Measurements from ENCODE around the gene UBE4A.

Gene UBE4A

GRCh38 chr11:118373263-118373662, 13.9 kb downstream of the UBE4A start:
- no peak overlapping the region for H3K9ac ChIP-seq (ENCODE audit: low read depth, low read length)
- H3K27ac ChIP-seq (ENCODE audit: low read depth, low read length) = no peak overlapping the region
- H3K36me3 ChIP-seq (ENCODE audit: control insufficient read depth, insufficient read depth, low read length) = peaks cover 84% of the 10 kb centered on the region
- H3K4me3 ChIP-seq (ENCODE audit: low read depth, low read length) = no peak overlapping the region
- no peaks in the 10 kb centered on the region for H3K4me1 ChIP-seq (ENCODE audit: control insufficient read depth, insufficient read depth, low read length)
- H3K27me3 ChIP-seq (ENCODE audit: control insufficient read depth, insufficient read depth, low read length) = no peaks in the 10 kb centered on the region
- no peaks in the 10 kb centered on the region for H3K9me3 ChIP-seq (ENCODE audit: control insufficient read depth, insufficient read depth, low read length)

GRCh38 chr11:118373871-118374270, 14.5 kb downstream of the UBE4A start:
- Histone ChIP-seq H3K4me1 (ENCODE audit: control insufficient read depth, insufficient read depth, low read length) (no peaks in the 10 kb centered on the region), H3K27ac (ENCODE audit: low read depth, low read length) (no peak overlapping the region), H3K9me3 (ENCODE audit: control insufficient read depth, insufficient read depth, low read length) (no peaks in the 10 kb centered on the region), H3K9ac (ENCODE audit: low read depth, low read length) (no peak overlapping the region), H3K4me3 (ENCODE audit: low read depth, low read length) (no peak overlapping the region), H3K27me3 (ENCODE audit: control insufficient read depth, insufficient read depth, low read length) (no peaks in the 10 kb centered on the region), H3K36me3 (ENCODE audit: control insufficient read depth, insufficient read depth, low read length) (peaks cover 84% of the 10 kb centered on the region)

- Histone ChIP-seq H3K27ac (ENCODE audit: low read depth, low read length) (no peak overlapping the region), H3K36me3 (ENCODE audit: control insufficient read depth, insufficient read depth, low read length) (peaks cover 85% of the 10 kb centered on the region)
Observed at GRCh38 chr11:118374729-118375128, 15.3 kb downstream of the UBE4A start.

GRCh38 chr11:118375978-118376377, 16.6 kb downstream of the UBE4A start:
- H3K9ac ChIP-seq (ENCODE audit: low read depth, low read length) = no peak overlapping the region
- H3K9me3 ChIP-seq (ENCODE audit: control insufficient read depth, insufficient read depth, low read length) = no peaks in the 10 kb centered on the region
- H3K27me3 ChIP-seq (ENCODE audit: control insufficient read depth, insufficient read depth, low read length) = no peaks in the 10 kb centered on the region
- no peaks in the 10 kb centered on the region for H3K4me1 ChIP-seq (ENCODE audit: control insufficient read depth, insufficient read depth, low read length)
- H3K27ac ChIP-seq (ENCODE audit: low read depth, low read length) = no peak overlapping the region
- peaks cover 87% of the 10 kb centered on the region for H3K36me3 ChIP-seq (ENCODE audit: control insufficient read depth, insufficient read depth, low read length)
- H3K4me3 ChIP-seq (ENCODE audit: low read depth, low read length) = no peak overlapping the region

More at GRCh38 chr11:118374729-118375128, 15.3 kb downstream of the UBE4A start:
- H3K9me3 ChIP-seq (ENCODE audit: control insufficient read depth, insufficient read depth, low read length) = no peaks in the 10 kb centered on the region
- H3K27me3 ChIP-seq (ENCODE audit: control insufficient read depth, insufficient read depth, low read length) = no peaks in the 10 kb centered on the region
- H3K4me1 ChIP-seq (ENCODE audit: control insufficient read depth, insufficient read depth, low read length) = no peaks in the 10 kb centered on the region
- no peak overlapping the region for H3K9ac ChIP-seq (ENCODE audit: low read depth, low read length)
- H3K4me3 ChIP-seq (ENCODE audit: low read depth, low read length) = no peak overlapping the region

- Histone ChIP-seq H3K9ac (ENCODE audit: low read depth, low read length) (no peak overlapping the region), H3K4me1 (ENCODE audit: control insufficient read depth, insufficient read depth, low read length) (no peaks in the 10 kb centered on the region), H3K27ac (ENCODE audit: low read depth, low read length) (no peak overlapping the region), H3K4me3 (ENCODE audit: low read depth, low read length) (no peak overlapping the region), H3K27me3 (ENCODE audit: control insufficient read depth, insufficient read depth, low read length) (no peaks in the 10 kb centered on the region), H3K9me3 (ENCODE audit: control insufficient read depth, insufficient read depth, low read length) (no peaks in the 10 kb centered on the region), H3K36me3 (ENCODE audit: control insufficient read depth, insufficient read depth, low read length) (peaks cover 87% of the 10 kb centered on the region)
Observed at GRCh38 chr11:118379497-118379896, 20.1 kb downstream of the UBE4A start.

GRCh38 chr11:118380571-118380970, 21.2 kb downstream of the UBE4A start:
- Histone ChIP-seq H3K9me3 (ENCODE audit: control insufficient read depth, insufficient read depth, low read length) (no peaks in the 10 kb centered on the region), H3K4me3 (ENCODE audit: low read depth, low read length) (no peak overlapping the region), H3K27me3 (ENCODE audit: control insufficient read depth, insufficient read depth, low read length) (no peaks in the 10 kb centered on the region), H3K27ac (ENCODE audit: low read depth, low read length) (no peak overlapping the region), H3K4me1 (ENCODE audit: control insufficient read depth, insufficient read depth, low read length) (no peaks in the 10 kb centered on the region), H3K36me3 (ENCODE audit: control insufficient read depth, insufficient read depth, low read length) (peaks cover 90% of the 10 kb centered on the region), H3K9ac (ENCODE audit: low read depth, low read length) (no peak overlapping the region)

- H3K9me3 ChIP-seq (ENCODE audit: control insufficient read depth, insufficient read depth, low read length) = no peaks in the 10 kb centered on the region
- H3K4me3 ChIP-seq (ENCODE audit: low read depth, low read length) = no peak overlapping the region
- H3K36me3 ChIP-seq (ENCODE audit: control insufficient read depth, insufficient read depth, low read length) = peaks cover 100% of the 10 kb centered on the region
- H3K27ac ChIP-seq (ENCODE audit: low read depth, low read length) = no peak overlapping the region
- no peaks in the 10 kb centered on the region for H3K27me3 ChIP-seq (ENCODE audit: control insufficient read depth, insufficient read depth, low read length)
- no peaks in the 10 kb centered on the region for H3K4me1 ChIP-seq (ENCODE audit: control insufficient read depth, insufficient read depth, low read length)
- no peak overlapping the region for H3K9ac ChIP-seq (ENCODE audit: low read depth, low read length)
Observed at GRCh38 chr11:118382954-118383353, 23.6 kb downstream of the UBE4A start.

GRCh38 chr11:118383657-118384056, 24.3 kb downstream of the UBE4A start:
- peaks cover 99% of the 10 kb centered on the region for H3K36me3 ChIP-seq (ENCODE audit: control insufficient read depth, insufficient read depth, low read length)

GRCh38 chr11:118396097-118396501, 36.7 kb downstream of the UBE4A start:
- H3K27ac ChIP-seq (ENCODE audit: low read depth, low read length) = no peak overlapping the region
- no peak overlapping the region for H3K9ac ChIP-seq (ENCODE audit: low read depth, low read length)
- H3K9me3 ChIP-seq (ENCODE audit: control insufficient read depth, insufficient read depth, low read length) = no peaks in the 10 kb centered on the region
- peaks cover 55% of the 10 kb centered on the region for H3K36me3 ChIP-seq (ENCODE audit: control insufficient read depth, insufficient read depth, low read length)
- no peaks in the 10 kb centered on the region for H3K4me1 ChIP-seq (ENCODE audit: control insufficient read depth, insufficient read depth, low read length)
- no peak overlapping the region for H3K4me3 ChIP-seq (ENCODE audit: low read depth, low read length)
- no peaks in the 10 kb centered on the region for H3K27me3 ChIP-seq (ENCODE audit: control insufficient read depth, insufficient read depth, low read length)

More at GRCh38 chr11:118383657-118384056, 24.3 kb downstream of the UBE4A start:
- Histone ChIP-seq H3K9ac (ENCODE audit: low read depth, low read length) (no peak overlapping the region), H3K9me3 (ENCODE audit: control insufficient read depth, insufficient read depth, low read length) (no peaks in the 10 kb centered on the region), H3K27me3 (ENCODE audit: control insufficient read depth, insufficient read depth, low read length) (no peaks in the 10 kb centered on the region), H3K4me1 (ENCODE audit: control insufficient read depth, insufficient read depth, low read length) (no peaks in the 10 kb centered on the region), H3K4me3 (ENCODE audit: low read depth, low read length) (no peak overlapping the region), H3K27ac (ENCODE audit: low read depth, low read length) (no peak overlapping the region)

- no peak overlapping the region for H3K4me3 ChIP-seq (ENCODE audit: low read depth, low read length)
- H3K27me3 ChIP-seq (ENCODE audit: control insufficient read depth, insufficient read depth, low read length) = no peaks in the 10 kb centered on the region
- H3K27ac ChIP-seq (ENCODE audit: low read depth, low read length) = no peak overlapping the region
- H3K4me1 ChIP-seq (ENCODE audit: control insufficient read depth, insufficient read depth, low read length) = no peaks in the 10 kb centered on the region
- no peaks in the 10 kb centered on the region for H3K9me3 ChIP-seq (ENCODE audit: control insufficient read depth, insufficient read depth, low read length)
- H3K9ac ChIP-seq (ENCODE audit: low read depth, low read length) = no peak overlapping the region
- H3K36me3 ChIP-seq (ENCODE audit: control insufficient read depth, insufficient read depth, low read length) = peaks cover 46% of the 10 kb centered on the region
Observed at GRCh38 chr11:118397448-118397847, 38.0 kb downstream of the UBE4A start.

- H3K36me3 ChIP-seq (ENCODE audit: control insufficient read depth, insufficient read depth, low read length) = peaks cover 31% of the 10 kb centered on the region
- H3K4me3 ChIP-seq (ENCODE audit: low read depth, low read length) = no peak overlapping the region
- H3K27ac ChIP-seq (ENCODE audit: low read depth, low read length) = no peak overlapping the region
Observed at GRCh38 chr11:118398791-118399559, 39.6 kb downstream of the UBE4A start.

More at GRCh38 chr11:118398791-118399559, 39.6 kb downstream of the UBE4A start:
- no peaks in the 10 kb centered on the region for H3K4me1 ChIP-seq (ENCODE audit: control insufficient read depth, insufficient read depth, low read length)
- no peaks in the 10 kb centered on the region for H3K27me3 ChIP-seq (ENCODE audit: control insufficient read depth, insufficient read depth, low read length)
- no peaks in the 10 kb centered on the region for H3K9me3 ChIP-seq (ENCODE audit: control insufficient read depth, insufficient read depth, low read length)
- H3K9ac ChIP-seq (ENCODE audit: low read depth, low read length) = no peak overlapping the region
